Small intestine (tissue), 7 donors: Measurements from ENCODE around the gene SCN8A. TPM values are rescaled to one million over a fixed set of nuclear protein-coding genes. Genes with fewer than 3 reads are reported as not detected.

Experiments
- DNase-seq, 2 donors: peaks; one replicate each; pipeline versions ENCODE4 v3.0.0 to v3.0.0-alpha.2; 2013
- FAIRE-seq: peaks from 2 replicates; lab custom pipeline; 2012; peaks lifted over from hg19 to GRCh38; lab: Jason Lieb, UNC
- H3K27ac ChIP-seq, 3 donors: one replicate each; pipeline ENCODE4 v1.5.1; 2013; ENCODE audit warnings: low read length in 2 of 3, mild to moderate bottlenecking in 2 of 3, control low read depth in 1 of 3, inconsistent platforms in 1 of 3, low read depth in 1 of 3, moderate library complexity in 1 of 3
- H3K27me3 ChIP-seq, 3 donors: one replicate each; pipeline ENCODE4 v1.6.1; 2013; ENCODE audit warnings: low read length in 3 of 3, inconsistent platforms in 1 of 3; ENCODE audit not compliant: control insufficient read depth in 3 of 3, insufficient read depth in 3 of 3
- H3K36me3 ChIP-seq, 3 donors: one replicate each; pipeline ENCODE4 v1.6.1; 2013; ENCODE audit warnings: low read length in 3 of 3, inconsistent platforms in 1 of 3, low read depth in 1 of 3, mild to moderate bottlenecking in 1 of 3, moderate library complexity in 1 of 3; ENCODE audit not compliant: control insufficient read depth in 3 of 3, insufficient read depth in 2 of 3
- H3K4me1 ChIP-seq, 3 donors: one replicate each; pipeline ENCODE4 v1.6.1; 2013; ENCODE audit warnings: low read length in 2 of 3, inconsistent platforms in 1 of 3, low read depth in 1 of 3, mild to moderate bottlenecking in 1 of 3, moderate library complexity in 1 of 3; ENCODE audit not compliant: control insufficient read depth in 3 of 3, insufficient read depth in 2 of 3
- H3K4me3 ChIP-seq, 3 donors: one replicate each; pipeline ENCODE4 v1.5.1; 2013; ENCODE audit warnings: low read length in 3 of 3, control low read depth in 1 of 3, inconsistent platforms in 1 of 3, low read depth in 1 of 3, mild to moderate bottlenecking in 1 of 3, moderate library complexity in 1 of 3
- H3K9me3 ChIP-seq, 2 donors: one replicate each; pipeline ENCODE4 v1.6.1; 2013; ENCODE audit warnings: low read depth in 1 of 2, low read length in 1 of 2; ENCODE audit not compliant: control insufficient read depth in 2 of 2, insufficient read depth in 1 of 2
- WGBS, 3 donors: extraction: QIAGEN DNeasy Blood & Tissue Kit; methylation state at CpG; one replicate each; pipeline ENCODE4 v1.1.7; 2013; 5-methylcytosine and 5-hydroxymethylcytosine counted together
- polyA plus RNA-seq, 4 donors: library from polyadenylated mRNA; stranded (reverse) in 3 of 4; unstranded in 1 of 4; fragments of 200-250 nt in 3 of 4; fragments of 120-200 nt in 1 of 4; gene quantifications; one replicate each; pipeline versions ENCODE4 v1.2.1 to v1.2.3, GENCODE V29; 2013
- donor health status: healthy with polysubstance abuse.
- donor health status: control.
- donor health status: control.
- donor health status: Bipolar disorder and iron deficiency.
- donor health status: healthy.

SCN8A gene
- polyA plus RNA-seq, 4 donors: 0.19 to 1.2 TPM; not detected in 2

DNA sequence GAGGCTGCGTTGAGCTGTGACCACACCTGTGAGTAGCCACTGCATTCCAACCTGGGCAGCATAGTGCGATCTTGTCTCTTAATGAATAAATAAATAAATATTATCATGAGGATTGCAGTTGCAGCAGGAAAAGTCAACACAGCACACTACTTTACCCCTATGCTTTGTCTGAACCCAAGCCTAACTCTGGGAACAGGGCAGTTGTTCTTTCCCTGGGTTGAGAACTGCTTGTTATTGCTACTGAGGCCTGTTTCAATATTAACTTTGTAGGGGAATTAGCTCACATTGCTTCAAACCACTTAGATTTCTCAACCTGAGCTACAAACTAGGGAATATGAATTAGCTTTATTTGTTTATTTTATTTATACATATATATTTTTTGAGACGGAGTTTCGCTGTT, 102.5 kb downstream of the SCN8A start:
- Histone ChIP-seq H3K36me3 (no peaks in the 10 kb centered on the region), H3K27me3 (no peaks in the 10 kb centered on the region), H3K9me3 (no peaks in the 10 kb centered on the region), H3K27ac (no peak overlapping the region), H3K4me3 (no peak overlapping the region), H3K4me1 (peaks cover 0 to 3% (median 0%) of the 10 kb centered on the region in 3 donors)
- WGBS, 3 donors: 90 to 93% (median 93%) methylated on average over 4 of the region's 4 CpGs
- FAIRE-seq (no peak), DNase-seq (no peak)

DNA sequence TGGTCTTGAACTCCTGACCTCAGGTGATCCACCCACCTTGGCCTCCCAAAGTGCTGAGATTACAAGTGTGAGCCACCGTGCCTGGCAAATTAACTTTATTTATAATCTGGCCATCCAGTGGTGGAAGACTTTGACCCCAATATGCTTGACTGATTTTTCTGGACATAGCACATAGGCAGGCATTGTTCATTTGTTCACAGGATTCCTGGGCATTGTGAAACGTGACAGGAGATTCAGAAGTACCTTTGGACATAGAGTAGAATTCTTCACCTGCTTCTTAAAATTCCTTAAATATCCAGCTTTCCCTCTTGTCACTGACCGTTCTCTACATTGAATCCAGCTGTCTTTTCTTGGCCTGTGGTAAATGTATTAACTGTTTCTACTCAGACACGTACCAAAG, 103.1 kb downstream of the SCN8A start:
- Histone ChIP-seq H3K36me3 (no peaks in the 10 kb centered on the region), H3K27me3 (no peaks in the 10 kb centered on the region), H3K27ac (no peak overlapping the region), H3K4me1 (peaks cover 0 to 3% (median 0%) of the 10 kb centered on the region in 3 donors), H3K4me3 (no peak overlapping the region), H3K9me3 (no peaks in the 10 kb centered on the region)
- DNase-seq (peak in 1 of 2 donors; percentile 16), FAIRE-seq (no peak)
- 31 to 64% (median 43%) methylated on average over 4 of the region's 4 CpGs for WGBS, 3 donors

DNA sequence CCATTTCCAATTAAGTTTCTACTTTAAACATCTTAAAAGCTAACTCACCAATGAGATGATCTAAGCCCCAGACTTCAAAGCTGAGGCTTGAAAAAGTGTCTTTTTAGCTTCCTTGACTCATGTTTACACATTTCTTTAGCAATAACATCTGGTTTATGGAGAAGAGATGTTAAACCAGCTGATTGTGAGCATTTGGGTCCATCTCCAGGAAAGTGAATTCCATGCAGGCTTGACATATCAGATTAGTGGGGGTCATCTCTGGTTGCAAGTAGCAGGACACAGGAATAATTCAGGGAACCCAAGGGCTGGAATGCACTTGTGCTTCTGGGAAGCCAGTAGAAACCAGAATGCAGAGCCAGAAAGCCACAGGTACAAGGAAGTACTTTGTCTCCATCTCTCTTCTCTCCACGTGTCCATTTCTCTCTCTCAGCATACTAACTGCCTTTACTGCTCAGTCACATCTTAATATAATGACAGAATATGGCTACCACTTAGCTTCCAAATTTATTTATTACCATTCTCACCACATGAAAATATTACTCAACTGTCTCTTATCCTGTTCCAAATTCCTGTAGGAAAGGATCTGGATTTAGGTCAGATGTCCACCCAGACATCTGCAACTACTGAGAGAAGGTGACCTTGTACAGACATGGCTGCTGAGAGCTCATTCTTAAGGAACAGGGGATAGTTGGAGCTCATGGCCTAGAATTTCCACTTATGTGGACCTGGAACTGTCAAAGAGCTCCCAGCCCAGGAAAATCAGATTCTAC, 104.4 kb downstream of the SCN8A start:
- H3K4me1 ChIP-seq: no peaks in the 10 kb centered on the region
- no peaks in the 10 kb centered on the region for H3K9me3 ChIP-seq
- 61 to 93% (median 88%) methylated on average over 1 of the region's 1 CpG for WGBS, 3 donors
- H3K27me3 ChIP-seq: no peaks in the 10 kb centered on the region
- H3K36me3 ChIP-seq: no peaks in the 10 kb centered on the region
- no peak overlapping the region for H3K27ac ChIP-seq
- DNase-seq (no peak), FAIRE-seq (no peak)
- H3K4me3 ChIP-seq: no peak overlapping the region

DNA sequence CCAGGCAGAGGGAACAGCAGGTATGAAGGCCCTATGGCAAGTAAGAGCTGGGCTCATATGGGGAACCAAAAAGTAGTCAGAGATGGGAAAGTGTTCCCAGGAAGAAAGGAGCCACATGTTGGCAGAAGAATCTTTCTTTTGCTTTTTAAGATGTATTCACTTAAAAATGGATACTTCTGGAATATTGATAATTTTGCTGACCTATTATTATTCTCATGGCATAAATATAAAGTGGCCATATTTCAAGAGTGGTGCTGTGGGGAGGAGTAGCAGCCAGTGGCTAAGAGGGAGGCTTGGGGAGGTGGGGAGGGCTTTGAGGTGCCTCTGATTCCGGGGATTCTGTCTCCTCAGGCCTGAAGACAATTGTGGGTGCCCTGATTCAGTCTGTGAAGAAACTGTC, 108.2 kb downstream of the SCN8A start:
- no peak overlapping the region for H3K27ac ChIP-seq
- FAIRE-seq (no peak), DNase-seq (no peak)
- H3K27me3 ChIP-seq: no peaks in the 10 kb centered on the region
- H3K4me3 ChIP-seq: no peak overlapping the region
- H3K9me3 ChIP-seq: no peaks in the 10 kb centered on the region
- no peaks in the 10 kb centered on the region for H3K36me3 ChIP-seq
- H3K4me1 ChIP-seq: no peaks in the 10 kb centered on the region
- WGBS, 3 donors: 90 to 100% (median 90%) methylated on average over 1 of the region's 1 CpG

DNA sequence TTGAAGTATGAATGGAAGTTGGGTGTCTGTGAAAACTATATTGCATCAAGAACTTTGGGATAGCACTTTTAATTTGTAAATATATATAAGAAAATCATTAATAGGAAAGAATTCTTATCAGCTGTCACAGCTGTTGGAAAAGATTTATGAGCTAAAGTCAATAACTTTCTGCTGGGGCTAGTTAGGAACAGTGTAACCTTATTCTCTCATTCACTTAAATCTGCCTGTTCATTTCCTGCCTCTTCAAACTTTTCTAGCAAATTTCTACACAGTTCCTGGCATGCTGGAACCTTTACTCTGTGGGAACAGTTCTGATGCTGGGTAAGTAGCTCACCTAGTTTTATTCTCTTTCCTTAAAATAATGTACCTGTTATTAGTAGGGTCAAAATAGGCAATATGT, 109.9 kb downstream of the SCN8A start:
- H3K27ac ChIP-seq: no peak overlapping the region
- FAIRE-seq (no peak), DNase-seq (no peak)
- no peaks in the 10 kb centered on the region for H3K27me3 ChIP-seq
- no peaks in the 10 kb centered on the region for H3K36me3 ChIP-seq
- no peaks in the 10 kb centered on the region for H3K4me1 ChIP-seq
- H3K9me3 ChIP-seq: no peaks in the 10 kb centered on the region
- no peak overlapping the region for H3K4me3 ChIP-seq

DNA sequence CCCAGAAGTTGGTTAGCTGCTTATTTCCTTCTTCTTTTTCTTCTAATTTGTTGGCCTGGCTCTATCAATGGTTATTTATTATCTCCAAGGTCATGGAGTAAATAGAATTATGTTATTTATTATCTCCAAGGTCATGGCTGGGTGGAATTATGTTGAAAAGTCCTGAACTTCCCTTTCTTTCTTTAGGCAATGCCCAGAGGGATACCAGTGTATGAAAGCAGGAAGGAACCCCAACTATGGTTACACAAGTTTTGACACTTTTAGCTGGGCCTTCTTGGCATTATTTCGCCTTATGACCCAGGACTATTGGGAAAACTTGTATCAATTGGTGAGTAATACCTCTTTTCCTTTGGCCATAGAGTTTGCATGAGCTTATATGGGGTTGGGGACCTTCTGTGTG, 111.6 kb downstream of the SCN8A start:
- FAIRE-seq: no peak
- DNase-seq: no peak
- no peak overlapping the region for H3K4me3 ChIP-seq
- 88 to 92% (median 89%) methylated on average over 1 of the region's 1 CpG for WGBS, 3 donors
- no peaks in the 10 kb centered on the region for H3K36me3 ChIP-seq
- H3K4me1 ChIP-seq: no peaks in the 10 kb centered on the region
- H3K27ac ChIP-seq: no peak overlapping the region
- no peaks in the 10 kb centered on the region for H3K27me3 ChIP-seq
- no peaks in the 10 kb centered on the region for H3K9me3 ChIP-seq

DNA sequence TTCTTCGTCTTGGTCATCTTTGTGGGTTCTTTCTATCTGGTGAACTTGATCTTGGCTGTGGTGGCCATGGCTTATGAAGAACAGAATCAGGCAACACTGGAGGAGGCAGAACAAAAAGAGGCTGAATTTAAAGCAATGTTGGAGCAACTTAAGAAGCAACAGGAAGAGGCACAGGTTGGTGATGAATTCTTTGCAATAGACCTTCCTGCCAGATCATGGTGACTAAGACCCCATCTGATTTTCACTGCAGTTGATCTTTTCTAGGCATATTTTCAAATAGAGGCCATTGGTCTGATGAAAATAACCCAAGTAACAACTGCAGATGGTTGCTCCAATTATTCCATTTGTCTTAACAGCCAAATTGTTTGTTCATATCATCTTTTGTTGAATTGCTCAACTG, 114.4 kb downstream of the SCN8A start:
- no peak for FAIRE-seq
- Histone ChIP-seq H3K4me1 (no peaks in the 10 kb centered on the region), H3K27ac (no peak overlapping the region), H3K9me3 (no peaks in the 10 kb centered on the region), H3K27me3 (no peaks in the 10 kb centered on the region), H3K4me3 (no peak overlapping the region), H3K36me3 (no peaks in the 10 kb centered on the region)
- no peak for DNase-seq
- 88 to 100% (median 95%) methylated on average over 1 of the region's 1 CpG for WGBS, 3 donors

DNA sequence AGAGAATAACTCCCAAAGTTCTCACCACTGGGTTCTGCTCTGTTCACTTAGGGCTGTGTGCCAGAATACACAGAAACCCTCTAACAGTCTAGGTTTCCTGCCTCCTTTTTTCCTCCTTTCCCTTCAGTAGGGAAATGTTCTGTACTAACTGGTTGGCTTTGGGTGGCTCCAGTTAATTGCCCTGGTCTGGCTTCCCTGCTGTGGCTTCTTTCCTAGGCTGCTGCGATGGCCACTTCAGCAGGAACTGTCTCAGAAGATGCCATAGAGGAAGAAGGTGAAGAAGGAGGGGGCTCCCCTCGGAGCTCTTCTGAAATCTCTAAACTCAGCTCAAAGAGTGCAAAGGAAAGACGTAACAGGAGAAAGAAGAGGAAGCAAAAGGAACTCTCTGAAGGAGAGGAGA, 115.2 kb downstream of the SCN8A start:
- DNase-seq (no peak), FAIRE-seq (no peak)
- Histone ChIP-seq H3K4me3 (no peak overlapping the region), H3K27ac (no peak overlapping the region), H3K36me3 (no peaks in the 10 kb centered on the region), H3K27me3 (no peaks in the 10 kb centered on the region), H3K9me3 (no peaks in the 10 kb centered on the region), H3K4me1 (no peaks in the 10 kb centered on the region)
- WGBS, 3 donors: 74 to 91% (median 79%) methylated on average over 3 of the region's 3 CpGs

DNA sequence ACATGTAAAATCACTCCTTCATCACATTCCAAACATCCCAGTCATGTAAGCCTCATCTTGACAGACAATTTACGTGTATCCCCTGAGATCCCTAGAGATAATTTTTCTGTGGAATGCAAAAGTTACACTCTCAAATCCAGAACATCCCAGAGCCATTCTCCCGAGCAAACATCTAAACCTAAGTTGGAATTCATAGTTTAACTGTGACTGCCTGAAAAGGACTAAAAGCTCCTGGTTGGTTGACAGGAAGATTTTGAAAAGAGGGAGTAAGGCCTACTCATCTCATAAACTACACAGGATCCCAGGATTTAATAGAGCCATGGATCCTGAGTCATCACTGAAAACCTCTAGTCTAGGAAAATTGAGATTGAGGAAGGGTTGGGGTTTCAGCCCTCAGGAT, 123.6 kb downstream of the SCN8A start:
- H3K27me3 ChIP-seq: no peaks in the 10 kb centered on the region
- no peak overlapping the region for H3K4me3 ChIP-seq
- no peaks in the 10 kb centered on the region for H3K9me3 ChIP-seq
- WGBS, 3 donors: 79 to 84% (median 81%) methylated on average over 2 of the region's 2 CpGs
- no peak for DNase-seq
- no peaks in the 10 kb centered on the region for H3K36me3 ChIP-seq
- no peak for FAIRE-seq
- no peaks in the 10 kb centered on the region for H3K4me1 ChIP-seq
- H3K27ac ChIP-seq: no peak overlapping the region
